Duodenal mucosa (tissue), 2 donors: ENCODE data around the gene MED8.
A peak's percentile ranks its signal among the peaks of the same experiment; 100 is the strongest.

Experiments used
- H3K27ac ChIP-seq: one replicate; pipeline ENCODE4 v1.7.0; 2013; ENCODE audit warnings: low read depth, low read length
- H3K27me3 ChIP-seq, 2 donors: one replicate each; pipeline ENCODE4 v1.7.0; 2013; ENCODE audit warnings: low read length in 2 of 2, control low read depth in 1 of 2; ENCODE audit not compliant: insufficient read depth in 2 of 2, control insufficient read depth in 1 of 2
- H3K36me3 ChIP-seq, 2 donors: one replicate each; pipeline ENCODE4 v1.7.0; 2013; ENCODE audit warnings: low read length in 2 of 2, control low read depth in 1 of 2; ENCODE audit not compliant: insufficient read depth in 2 of 2, control insufficient read depth in 1 of 2
- H3K4me1 ChIP-seq, 2 donors: one replicate each; pipeline ENCODE4 v1.7.0; 2013; ENCODE audit warnings: low read length in 2 of 2, control low read depth in 1 of 2; ENCODE audit not compliant: insufficient read depth in 2 of 2, control insufficient read depth in 1 of 2
- H3K4me3 ChIP-seq, 2 donors: one replicate each; pipeline ENCODE4 v1.7.0; 2013; ENCODE audit warnings: low read length in 2 of 2, low read depth in 1 of 2
- H3K9ac ChIP-seq, 2 donors: one replicate each; pipeline ENCODE4 v1.7.0; 2013; ENCODE audit warnings: low read length in 2 of 2, low read depth in 1 of 2
- H3K9me3 ChIP-seq, 2 donors: one replicate each; pipeline ENCODE4 v1.7.0; 2013; ENCODE audit warnings: low read length in 2 of 2, control low read depth in 1 of 2; ENCODE audit not compliant: control insufficient read depth in 1 of 2

MED8 gene

GRCh38 chr1:43389326-43390313 lies at the start of gene MED8, which contains the start of gene SZT2:
TSS of gene MED8 (minus strand) at chr1:43389800. CDS start at chr1:43389764, 36 bp downstream.
TSS of gene SZT2 (plus strand) at chr1:43389899. CDS start at chr1:43389969, 70 bp downstream.
- Histone ChIP-seq H3K27me3 (no peaks in the 10 kb centered on the region), H3K9me3 (no peaks in the 10 kb centered on the region), H3K36me3 (peaks cover 23 to 33% of the 10 kb centered on the region in 2 donors), H3K4me1 (peaks cover 26 to 27% of the 10 kb centered on the region in 2 donors), H3K4me3 (peak within 1 kb of the TSS; percentile 88 to 94), H3K9ac (peak within 1 kb of the TSS; percentile 88 to 91), H3K27ac (peak within 1 kb of the TSS; percentile 71)

- Histone ChIP-seq H3K4me1 (peaks cover 0 to 13% of the 10 kb centered on the region in 2 donors), H3K9ac (no peak overlapping the region), H3K4me3 (no peak overlapping the region), H3K27ac (no peak overlapping the region), H3K27me3 (no peaks in the 10 kb centered on the region), H3K9me3 (no peaks in the 10 kb centered on the region), H3K36me3 (peaks cover 68 to 95% of the 10 kb centered on the region in 2 donors)
Observed at GRCh38 chr1:43438953-43439581, 49.5 kb upstream of the MED8 start.

GRCh38 chr1:43438576-43438952 lies 49.0 kb upstream of the MED8 start:
- Histone ChIP-seq H3K4me1 (peaks cover 0 to 13% of the 10 kb centered on the region in 2 donors), H3K4me3 (no peak overlapping the region), H3K36me3 (peaks cover 68 to 95% of the 10 kb centered on the region in 2 donors)

GRCh38 chr1:43438006-43438405 lies 48.4 kb upstream of the MED8 start:
- no peak overlapping the region for H3K4me3 ChIP-seq
- H3K9me3 ChIP-seq, result no peaks in the 10 kb centered on the region
- peaks cover 0 to 13% of the 10 kb centered on the region in 2 donors for H3K4me1 ChIP-seq
- no peak overlapping the region for H3K9ac ChIP-seq
- no peak overlapping the region for H3K27ac ChIP-seq
- H3K27me3 ChIP-seq, result no peaks in the 10 kb centered on the region
- H3K36me3 ChIP-seq, result peaks cover 65 to 95% of the 10 kb centered on the region in 2 donors

More at GRCh38 chr1:43438576-43438952, 49.0 kb upstream of the MED8 start:
- H3K27ac ChIP-seq, result no peak overlapping the region
- no peaks in the 10 kb centered on the region for H3K27me3 ChIP-seq
- H3K9ac ChIP-seq, result no peak overlapping the region
- no peaks in the 10 kb centered on the region for H3K9me3 ChIP-seq

- Histone ChIP-seq H3K36me3 (peaks cover 65 to 95% of the 10 kb centered on the region in 2 donors), H3K9me3 (no peaks in the 10 kb centered on the region), H3K27ac (no peak overlapping the region), H3K27me3 (no peaks in the 10 kb centered on the region), H3K9ac (no peak overlapping the region), H3K4me3 (no peak overlapping the region), H3K4me1 (peaks cover 0 to 13% of the 10 kb centered on the region in 2 donors)
Observed at GRCh38 chr1:43437031-43437973, 47.7 kb upstream of the MED8 start.

- peaks cover 71 to 98% of the 10 kb centered on the region in 2 donors for H3K36me3 ChIP-seq
- H3K27me3 ChIP-seq, result no peaks in the 10 kb centered on the region
- H3K4me3 ChIP-seq, result no peak overlapping the region
- peaks cover 0 to 13% of the 10 kb centered on the region in 2 donors for H3K4me1 ChIP-seq
- no peak overlapping the region for H3K27ac ChIP-seq
- no peaks in the 10 kb centered on the region for H3K9me3 ChIP-seq
- no peak overlapping the region for H3K9ac ChIP-seq
Observed at GRCh38 chr1:43436371-43436770, 46.8 kb upstream of the MED8 start.

- peaks cover 0 to 13% of the 10 kb centered on the region in 2 donors for H3K4me1 ChIP-seq
- no peak overlapping the region for H3K27ac ChIP-seq
- H3K9me3 ChIP-seq, result no peaks in the 10 kb centered on the region
- H3K36me3 ChIP-seq, result peaks cover 73 to 98% of the 10 kb centered on the region in 2 donors
- H3K4me3 ChIP-seq, result no peak overlapping the region
- no peaks in the 10 kb centered on the region for H3K27me3 ChIP-seq
- no peak overlapping the region for H3K9ac ChIP-seq
Observed at GRCh38 chr1:43435146-43436145, 45.8 kb upstream of the MED8 start.

- no peak overlapping the region for H3K27ac ChIP-seq
- H3K36me3 ChIP-seq, result peaks cover 76 to 98% of the 10 kb centered on the region in 2 donors
- no peaks in the 10 kb centered on the region for H3K9me3 ChIP-seq
- no peak overlapping the region for H3K4me3 ChIP-seq
- peaks cover 0 to 13% of the 10 kb centered on the region in 2 donors for H3K4me1 ChIP-seq
- no peaks in the 10 kb centered on the region for H3K27me3 ChIP-seq
- H3K9ac ChIP-seq, result no peak overlapping the region
Observed at GRCh38 chr1:43434256-43434655, 44.7 kb upstream of the MED8 start.
